ENCODE data around the gene HBE1. TPM values are rescaled to one million over a fixed set of nuclear protein-coding genes. Genes with fewer than 3 reads are reported as not detected.

HBE1 gene
- total and polyA plus RNA-seq, 5 donors from 2014 or later = not detected

GRCh38 chr11:5276697-5277096 lies 7.0 kb upstream of the HBE1 start:
- no peaks in the 10 kb centered on the region for H3K27me3 ChIP-seq (ENCODE audit: control insufficient read depth, insufficient read depth, low read length)
- no peak overlapping the region for H3K4me3 ChIP-seq (ENCODE audit: low read depth, low read length)
- Mint-ChIP-seq H3K4me1 (no peaks in the 10 kb centered on the region), H3K27ac (no peak overlapping the region), H3K27me3 (no peaks in the 10 kb centered on the region), H3K36me3 (no peaks in the 10 kb centered on the region), H3K4me3 (no peak overlapping the region), H3K9me3 (no peaks in the 10 kb centered on the region)
- H3K4me1 ChIP-seq (ENCODE audit: control insufficient read depth, insufficient read depth, low read length, poor library complexity, severe bottlenecking) = no peaks in the 10 kb centered on the region
- no peaks in the 10 kb centered on the region for H3K9me3 ChIP-seq (ENCODE audit: control insufficient read depth in 2 of 2, low read length in 2 of 2)
- DNase-seq = no peak
- no peak for ATAC-seq (ENCODE audit: low read depth in 2 of 2)
- H3K36me3 ChIP-seq (ENCODE audit: control insufficient read depth, insufficient read depth, low read length) = no peaks in the 10 kb centered on the region
- H3K27ac ChIP-seq (ENCODE audit: insufficient read depth, low read length, poor library complexity, severe bottlenecking) = no peak overlapping the region

GRCh38 chr11:5275369-5276110 lies 5.8 kb upstream of the HBE1 start:
- Histone ChIP-seq H3K27ac (ENCODE audit: insufficient read depth, low read length, poor library complexity, severe bottlenecking) (no peak overlapping the region), H3K36me3 (ENCODE audit: control insufficient read depth, insufficient read depth, low read length) (no peaks in the 10 kb centered on the region), H3K9me3 (ENCODE audit: control insufficient read depth in 2 of 2, low read length in 2 of 2) (no peaks in the 10 kb centered on the region), H3K4me1 (ENCODE audit: control insufficient read depth, insufficient read depth, low read length, poor library complexity, severe bottlenecking) (no peaks in the 10 kb centered on the region), H3K27me3 (ENCODE audit: control insufficient read depth, insufficient read depth, low read length) (no peaks in the 10 kb centered on the region), H3K4me3 (ENCODE audit: low read depth, low read length) (no peak overlapping the region)
- no peak overlapping the region for H3K27ac Mint-ChIP-seq
- no peaks in the 10 kb centered on the region for H3K4me1 Mint-ChIP-seq
- DNase-seq (no peak), ATAC-seq (ENCODE audit: low read depth in 2 of 2) (no peak)
- no peaks in the 10 kb centered on the region for H3K36me3 Mint-ChIP-seq
- H3K27me3 Mint-ChIP-seq = no peaks in the 10 kb centered on the region
- no peak overlapping the region for H3K4me3 Mint-ChIP-seq
- peaks cover 0 to 1% (median 0%) of the 10 kb centered on the region in 7 donors for H3K9me3 Mint-ChIP-seq

GRCh38 chr11:5274395-5274794 lies 4.7 kb upstream of the HBE1 start:
- Histone ChIP-seq H3K9me3 (ENCODE audit: control insufficient read depth in 2 of 2, low read length in 2 of 2) (no peaks in the 10 kb centered on the region), H3K36me3 (ENCODE audit: control insufficient read depth, insufficient read depth, low read length) (no peaks in the 10 kb centered on the region), H3K27ac (ENCODE audit: insufficient read depth, low read length, poor library complexity, severe bottlenecking) (no peak overlapping the region), H3K4me3 (ENCODE audit: low read depth, low read length) (no peak overlapping the region), H3K4me1 (ENCODE audit: control insufficient read depth, insufficient read depth, low read length, poor library complexity, severe bottlenecking) (no peaks in the 10 kb centered on the region), H3K27me3 (ENCODE audit: control insufficient read depth, insufficient read depth, low read length) (no peaks in the 10 kb centered on the region)
- DNase-seq (no peak), ATAC-seq (ENCODE audit: low read depth in 2 of 2) (no peak)
- Mint-ChIP-seq H3K36me3 (no peaks in the 10 kb centered on the region), H3K4me3 (no peak overlapping the region), H3K27me3 (no peaks in the 10 kb centered on the region), H3K9me3 (peaks cover 0 to 2% (median 0%) of the 10 kb centered on the region in 7 donors), H3K27ac (no peak overlapping the region), H3K4me1 (no peaks in the 10 kb centered on the region)

- Histone ChIP-seq H3K27me3 (ENCODE audit: control insufficient read depth, insufficient read depth, low read length) (no peaks in the 10 kb centered on the region), H3K4me1 (ENCODE audit: control insufficient read depth, insufficient read depth, low read length, poor library complexity, severe bottlenecking) (no peaks in the 10 kb centered on the region), H3K36me3 (ENCODE audit: control insufficient read depth, insufficient read depth, low read length) (no peaks in the 10 kb centered on the region), H3K27ac (ENCODE audit: insufficient read depth, low read length, poor library complexity, severe bottlenecking) (no peak overlapping the region), H3K4me3 (ENCODE audit: low read depth, low read length) (no peak overlapping the region), H3K9me3 (ENCODE audit: control insufficient read depth in 2 of 2, low read length in 2 of 2) (no peaks in the 10 kb centered on the region)
- Mint-ChIP-seq H3K27ac (no peak overlapping the region), H3K36me3 (no peaks in the 10 kb centered on the region), H3K9me3 (peaks cover 0 to 2% (median 0%) of the 10 kb centered on the region in 7 donors), H3K27me3 (no peaks in the 10 kb centered on the region), H3K4me1 (no peaks in the 10 kb centered on the region), H3K4me3 (no peak overlapping the region)
- DNase-seq (no peak), ATAC-seq (ENCODE audit: low read depth in 2 of 2) (no peak)
Observed at GRCh38 chr11:5272395-5273017, 2.8 kb upstream of the HBE1 start.

GRCh38 chr11:5267033-5267563 lies 2.6 kb downstream of the HBE1 start:
- Mint-ChIP-seq H3K4me3 (no peak overlapping the region), H3K9me3 (peaks cover 0 to 5% (median 0%) of the 10 kb centered on the region in 7 donors), H3K27me3 (no peaks in the 10 kb centered on the region), H3K27ac (no peak overlapping the region), H3K4me1 (no peaks in the 10 kb centered on the region), H3K36me3 (no peaks in the 10 kb centered on the region)
- H3K27me3 ChIP-seq (ENCODE audit: control insufficient read depth, insufficient read depth, low read length) = no peaks in the 10 kb centered on the region
- H3K4me1 ChIP-seq (ENCODE audit: control insufficient read depth, insufficient read depth, low read length, poor library complexity, severe bottlenecking) = no peaks in the 10 kb centered on the region
- no peak for ATAC-seq (ENCODE audit: low read depth in 2 of 2)
- no peak for DNase-seq
- H3K9me3 ChIP-seq (ENCODE audit: control insufficient read depth in 2 of 2, low read length in 2 of 2) = no peaks in the 10 kb centered on the region
- no peaks in the 10 kb centered on the region for H3K36me3 ChIP-seq (ENCODE audit: control insufficient read depth, insufficient read depth, low read length)
- H3K27ac ChIP-seq (ENCODE audit: insufficient read depth, low read length, poor library complexity, severe bottlenecking) = no peak overlapping the region
- no peak overlapping the region for H3K4me3 ChIP-seq (ENCODE audit: low read depth, low read length)

GRCh38 chr11:5266609-5267008 lies 3.1 kb downstream of the HBE1 start:
- H3K27me3 Mint-ChIP-seq = no peaks in the 10 kb centered on the region
- no peak for ATAC-seq (ENCODE audit: low read depth in 2 of 2)
- peaks cover 0 to 6% (median 0%) of the 10 kb centered on the region in 7 donors for H3K9me3 Mint-ChIP-seq

GRCh38 chr11:5265832-5266231 lies 3.9 kb downstream of the HBE1 start:
- ATAC-seq (ENCODE audit: low read depth in 2 of 2) (no peak), DNase-seq (no peak)
- peaks cover 0 to 5% (median 0%) of the 10 kb centered on the region in 7 donors for H3K9me3 Mint-ChIP-seq
- H3K4me1 Mint-ChIP-seq = no peaks in the 10 kb centered on the region
- Histone ChIP-seq H3K4me3 (ENCODE audit: low read depth, low read length) (no peak overlapping the region), H3K9me3 (ENCODE audit: control insufficient read depth in 2 of 2, low read length in 2 of 2) (no peaks in the 10 kb centered on the region), H3K27me3 (ENCODE audit: control insufficient read depth, insufficient read depth, low read length) (no peaks in the 10 kb centered on the region), H3K27ac (ENCODE audit: insufficient read depth, low read length, poor library complexity, severe bottlenecking) (no peak overlapping the region), H3K36me3 (ENCODE audit: control insufficient read depth, insufficient read depth, low read length) (no peaks in the 10 kb centered on the region), H3K4me1 (ENCODE audit: control insufficient read depth, insufficient read depth, low read length, poor library complexity, severe bottlenecking) (no peaks in the 10 kb centered on the region)
- no peaks in the 10 kb centered on the region for H3K36me3 Mint-ChIP-seq
- no peaks in the 10 kb centered on the region for H3K27me3 Mint-ChIP-seq
- H3K4me3 Mint-ChIP-seq = no peak overlapping the region
- no peak overlapping the region for H3K27ac Mint-ChIP-seq

More at GRCh38 chr11:5266609-5267008, 3.1 kb downstream of the HBE1 start:
- H3K27ac Mint-ChIP-seq = no peak overlapping the region
- Histone ChIP-seq H3K36me3 (ENCODE audit: control insufficient read depth, insufficient read depth, low read length) (no peaks in the 10 kb centered on the region), H3K27me3 (ENCODE audit: control insufficient read depth, insufficient read depth, low read length) (no peaks in the 10 kb centered on the region), H3K27ac (ENCODE audit: insufficient read depth, low read length, poor library complexity, severe bottlenecking) (no peak overlapping the region), H3K4me1 (ENCODE audit: control insufficient read depth, insufficient read depth, low read length, poor library complexity, severe bottlenecking) (no peaks in the 10 kb centered on the region), H3K9me3 (ENCODE audit: control insufficient read depth in 2 of 2, low read length in 2 of 2) (no peaks in the 10 kb centered on the region), H3K4me3 (ENCODE audit: low read depth, low read length) (no peak overlapping the region)
- no peaks in the 10 kb centered on the region for H3K36me3 Mint-ChIP-seq
- no peak for DNase-seq
- no peaks in the 10 kb centered on the region for H3K4me1 Mint-ChIP-seq
- no peak overlapping the region for H3K4me3 Mint-ChIP-seq

Measured in CD4-positive, CD25-positive, alpha-beta regulatory T cell (primary cell).